IMR-90 (cell line): Measurements from ENCODE around the gene ELK3. TPM values are rescaled to one million over a fixed set of nuclear protein-coding genes. Genes with fewer than 3 reads are reported as not detected.

Source experiments
- ATAC-seq: fragments of 200-7000 bp; cut with Tn5 transposase; 2 replicates; pipeline ENCODE4 v1.9.1; 2020; ENCODE audit warnings: low read depth, mild to moderate bottlenecking, moderate library complexity
- BruUV-seq: library from RNA; stranded (reverse); fragments of 400-500 nt; replicated peaks from 2 replicates; lab custom pipeline; 2021; lab: Mats Ljungman, UMichigan
- CTCF ChIA-PET: fragments of 300-600 bp; formaldehyde crosslinking; extraction: SDS; loops from one replicate; lab custom pipeline; 2021; ENCODE audit warnings: antibody characterized with exemption; lab: Yijun Ruan, JAX
- POLR2A ChIA-PET: fragments of 300-600 bp; sonication (Branson Sonifier 250); formaldehyde crosslinking; loops from one replicate; lab custom pipeline; 2022; ENCODE audit warnings: antibody characterized with exemption; ENCODE audit not compliant: unreplicated experiment; lab: Charles Lee
- DNase-seq: peaks from one replicate; pipeline ENCODE4 v3.0.0; 2013
- H2AFZ ChIP-seq: replicated peaks from 2 replicates; pipeline ENCODE3; 2013; ENCODE audit warnings: low read length, mild to moderate bottlenecking; ENCODE audit not compliant: poor library complexity
- H2AK5ac ChIP-seq: 2 replicates; pipeline ENCODE4 v1.6.1; 2013; ENCODE audit warnings: low read depth, low read length, inconsistent platforms
- H2AK9ac ChIP-seq: replicated peaks from 2 replicates; pipeline ENCODE3; 2013; ENCODE audit warnings: mild to moderate bottlenecking, low read depth, low read length, moderate library complexity; ENCODE audit not compliant: poor library complexity
- H2BK120ac ChIP-seq: 2 replicates; pipeline ENCODE4 v1.6.1; 2013; ENCODE audit warnings: low read depth, low read length, inconsistent platforms
- H2BK15ac ChIP-seq: 3 replicates; pipeline ENCODE4 v1.6.1; 2013; ENCODE audit warnings: low read depth, low read length, inconsistent platforms
- H2BK20ac ChIP-seq: 2 replicates; pipeline ENCODE4 v1.6.1; 2013; ENCODE audit warnings: low read depth, mild to moderate bottlenecking, inconsistent platforms, low read length, moderate library complexity
- H2BK5ac ChIP-seq: 2 replicates; pipeline ENCODE4 v1.6.1; 2013; ENCODE audit warnings: mild to moderate bottlenecking, low read depth, low read length, inconsistent platforms; ENCODE audit not compliant: poor library complexity, severe bottlenecking
- H3K14ac ChIP-seq: replicated peaks from 2 replicates; pipeline ENCODE4 v1.6.1; 2013; ENCODE audit warnings: low read depth, low read length, inconsistent platforms
- H3K18ac ChIP-seq: 2 replicates; pipeline ENCODE4 v1.6.1; 2013; ENCODE audit warnings: low read depth, low read length, control low read depth
- H3K23ac ChIP-seq: 2 replicates; pipeline ENCODE4 v1.6.1; 2013; ENCODE audit warnings: low read depth, low read length, inconsistent platforms
- H3K27ac ChIP-seq: 2 replicates; pipeline ENCODE4 v1.5.1; 2013; ENCODE audit warnings: mild to moderate bottlenecking, control low read depth, low read length; ENCODE audit not compliant: insufficient read depth
- H3K27me3 ChIP-seq: 2 replicates; pipeline ENCODE4 v1.6.1; 2013; ENCODE audit warnings: low read length; ENCODE audit not compliant: control insufficient read depth, insufficient read depth
- H3K36me3 ChIP-seq: 2 replicates; pipeline ENCODE4 v1.6.1; 2013; ENCODE audit warnings: low read length, mixed read lengths; ENCODE audit not compliant: control insufficient read depth, insufficient read depth
- H3K4ac ChIP-seq: 2 replicates; pipeline ENCODE4 v1.6.1; 2013; ENCODE audit warnings: low read depth, low read length, inconsistent platforms
- H3K4me1 ChIP-seq: 2 replicates; pipeline ENCODE4 v1.6.1; 2013; ENCODE audit warnings: low read length, mixed read lengths; ENCODE audit not compliant: control insufficient read depth, insufficient read depth
- H3K4me2 ChIP-seq: 2 replicates; pipeline ENCODE4 v1.6.1; 2013; ENCODE audit warnings: low read depth, mild to moderate bottlenecking, control low read depth, low read length, moderate library complexity
- H3K4me3 ChIP-seq: 2 replicates; pipeline ENCODE4 v1.5.1; 2013; ENCODE audit warnings: low read depth, mild to moderate bottlenecking, control low read depth, low read length, moderate library complexity; ENCODE audit not compliant: insufficient read depth
- H3K56ac ChIP-seq: 2 replicates; pipeline ENCODE4 v1.6.1; 2013; ENCODE audit warnings: low read length, inconsistent platforms; ENCODE audit not compliant: insufficient read depth; ENCODE audit errors: extremely low read depth
- H3K79me1 ChIP-seq, 2 experiments: 2 replicates each; pipeline ENCODE4 v1.6.1; 2013; ENCODE audit warnings: low read length in 2 of 2, inconsistent platforms in 1 of 2, low read depth in 1 of 2
- H3K9ac ChIP-seq: 2 replicates; pipeline ENCODE4 v1.6.1; 2013; ENCODE audit warnings: low read depth, low read length, control low read depth
- H3K9me1 ChIP-seq: 2 replicates; pipeline ENCODE4 v1.6.1; 2013; ENCODE audit warnings: low read length, inconsistent platforms; ENCODE audit not compliant: insufficient read depth
- H3K9me3 ChIP-seq: 2 replicates; pipeline ENCODE4 v1.6.1; 2013; ENCODE audit warnings: low read length; ENCODE audit not compliant: control insufficient read depth, insufficient read depth
- H4K20me1 ChIP-seq: 2 replicates; pipeline ENCODE4 v1.6.1; 2013; ENCODE audit warnings: low read length, inconsistent platforms; ENCODE audit not compliant: insufficient read depth
- H4K5ac ChIP-seq: 2 replicates; pipeline ENCODE4 v1.6.1; 2013; ENCODE audit warnings: mild to moderate bottlenecking, low read depth, low read length, control low read depth
- H4K8ac ChIP-seq, 2 experiments: 2 replicates each; pipeline ENCODE4 v1.6.1; 2013; ENCODE audit warnings: low read depth in 2 of 2, low read length in 2 of 2, control low read depth in 1 of 2, inconsistent platforms in 1 of 2
- H4K91ac ChIP-seq: 2 replicates; pipeline ENCODE4 v1.6.1; 2013; ENCODE audit warnings: low read depth, low read length, inconsistent platforms; ENCODE audit not compliant: insufficient read depth
- FOS ChIP-seq: fragments of 150-350 bp; IDR thresholded peaks from 2 replicates; pipeline ENCODE4 v1.6.1; 2016; ENCODE audit warnings: low read depth, low read length
- MAFK ChIP-seq: IDR thresholded peaks from 2 replicates; pipeline ENCODE4 v1.6.1; 2012; ENCODE audit warnings: low read depth, low read length, improper control_type of control experiment
- RCOR1 ChIP-seq: IDR thresholded peaks from 2 replicates; pipeline ENCODE4 v1.6.1; 2012; ENCODE audit warnings: mild to moderate bottlenecking, low read length, improper control_type of control experiment; ENCODE audit not compliant: insufficient replicate concordance
- WGBS, 2 experiments: methylation state at CpG; one replicate each; pipeline versions ENCODE4 v1.1.5 to v1.1.7; 2013; ENCODE audit warnings: missing lambda C conversion rate in 2 of 2; ENCODE audit not compliant: insufficient read length in 1 of 2; ENCODE audit errors: extremely low coverage in 2 of 2; 5-methylcytosine and 5-hydroxymethylcytosine counted together
- dilution Hi-C: fragments of 300-500 bp; cut with HindIII; formaldehyde crosslinking; loops from one replicate; pipeline ENCODE4 v1.14.3; 2018; ENCODE audit warnings: low sequenced_read_pairs; ENCODE audit not compliant: unreplicated experiment
- in situ Hi-C: fragments of 300-500 bp; cut with MboI; formaldehyde crosslinking; loops from 3 replicates; pipeline ENCODE4 v1.14.3; 2019; ENCODE audit warnings: low sequenced_read_pairs, inconsistent platforms, mixed read lengths
- intact Hi-C: fragments of 100-400 bp; cut with micrococcal nuclease; formaldehyde crosslinking; loops from 2 replicates; pipeline ENCODE4 v1.10.0; 2022
- polyA plus RNA-seq, 3 experiments: library from polyadenylated mRNA; depleted of rRNA; stranded (reverse); fragments of >200 nt; gene quantifications; 2 replicates each; pipeline ENCODE4 v1.2.3, GENCODE V29; 2012; ENCODE audit warnings: low replicate concordance in 1 of 3
- total RNA-seq: library from RNA; depleted of rRNA; stranded (reverse); fragments of >200 nt; gene quantifications from 2 replicates; pipeline ENCODE4 v1.2.3, GENCODE V29; 2012
- TF ChIP-seq, protein P1 (sequence below): conservative IDR thresholded peaks from 2 replicates; pipeline ENCODE4 v1.5.1; 2012; ENCODE audit warnings: mild to moderate bottlenecking, low read depth, low read length, improper control_type of control experiment

ELK3 gene
- total and polyA plus RNA-seq, 2 of the 4 experiments (the other 2 are of a cell fraction), result 14.5 to 27.5 TPM

DNA sequence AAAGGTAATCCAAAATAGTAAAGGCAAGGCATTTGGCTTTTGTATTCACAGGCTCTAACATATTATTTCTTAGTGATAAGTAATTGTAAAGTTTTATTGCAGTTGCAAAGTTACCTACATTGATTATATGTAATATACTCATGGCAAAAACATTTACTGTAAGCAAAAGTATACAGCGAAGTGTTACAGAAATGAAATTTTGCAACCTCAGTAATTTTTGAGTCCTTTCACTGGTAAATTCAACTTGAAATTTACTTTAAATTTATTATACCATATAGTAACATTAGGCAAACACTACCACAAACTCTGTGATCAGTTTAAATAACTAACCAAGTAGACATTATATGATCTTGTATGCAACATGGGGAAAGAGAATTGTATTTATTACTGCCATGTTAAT, 117.0 kb downstream of the ELK3 start:
- POLR2A ChIA-PET, result no interaction called here
- Histone ChIP-seq H2BK5ac (no peak overlapping the region), H2BK120ac (no peak overlapping the region), H3K23ac (no peak overlapping the region), H2AK5ac (no peak overlapping the region), H3K79me1 (peaks cover 17 to 45% of the 10 kb centered on the region in 2 experiments), H3K9ac (no peak overlapping the region), H3K9me3 (no peaks in the 10 kb centered on the region), H3K56ac (no peak overlapping the region), H3K4ac (no peak overlapping the region), H4K8ac (no peak overlapping the region), H4K5ac (no peak overlapping the region), H3K4me3 (no peak overlapping the region), H3K18ac (no peak overlapping the region), H4K91ac (no peak overlapping the region), H2BK20ac (no peak overlapping the region), H2AFZ (no peak overlapping the region), H3K27me3 (no peaks in the 10 kb centered on the region), H3K9me1 (no peaks in the 10 kb centered on the region), H3K4me1 (no peaks in the 10 kb centered on the region; the same call in 1 of the 2 replicates), H2BK15ac (no peak overlapping the region), H3K4me2 (no peak overlapping the region), H3K27ac (no peak overlapping the region), H2AK9ac (no peak overlapping the region), H4K20me1 (peaks cover 13% of the 10 kb centered on the region), H3K36me3 (peaks cover 7% of the 10 kb centered on the region), H3K14ac (no peak overlapping the region)
- dilution Hi-C loops (no loop called here), intact Hi-C loops (no loop called here), in situ Hi-C loops (no loop called here)
- DNase-seq (no peak), ATAC-seq (no peak)
- CTCF ChIA-PET, result interaction anchor here (0.7 kb wide), 1 partner anchor 12 kb away, joined by 3 read pairs; no protein-coding TSS in a partner anchor
- no CpG with 5 or more reads among the region's 1 CpG for WGBS, 2 experiments
- BruUV-seq, result no TSS peak
- TF ChIP-seq FOS (no peak), RCOR1 (no peak), MAFK (peak; percentile 48; the same call in 1 of the 2 replicates)
- TF ChIP-seq, protein P1, sequence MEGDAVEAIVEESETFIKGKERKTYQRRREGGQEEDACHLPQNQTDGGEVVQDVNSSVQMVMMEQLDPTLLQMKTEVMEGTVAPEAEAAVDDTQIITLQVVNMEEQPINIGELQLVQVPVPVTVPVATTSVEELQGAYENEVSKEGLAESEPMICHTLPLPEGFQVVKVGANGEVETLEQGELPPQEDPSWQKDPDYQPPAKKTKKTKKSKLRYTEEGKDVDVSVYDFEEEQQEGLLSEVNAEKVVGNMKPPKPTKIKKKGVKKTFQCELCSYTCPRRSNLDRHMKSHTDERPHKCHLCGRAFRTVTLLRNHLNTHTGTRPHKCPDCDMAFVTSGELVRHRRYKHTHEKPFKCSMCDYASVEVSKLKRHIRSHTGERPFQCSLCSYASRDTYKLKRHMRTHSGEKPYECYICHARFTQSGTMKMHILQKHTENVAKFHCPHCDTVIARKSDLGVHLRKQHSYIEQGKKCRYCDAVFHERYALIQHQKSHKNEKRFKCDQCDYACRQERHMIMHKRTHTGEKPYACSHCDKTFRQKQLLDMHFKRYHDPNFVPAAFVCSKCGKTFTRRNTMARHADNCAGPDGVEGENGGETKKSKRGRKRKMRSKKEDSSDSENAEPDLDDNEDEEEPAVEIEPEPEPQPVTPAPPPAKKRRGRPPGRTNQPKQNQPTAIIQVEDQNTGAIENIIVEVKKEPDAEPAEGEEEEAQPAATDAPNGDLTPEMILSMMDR, result no peak
